ENCODE measurements around the gene CDR2L. TPM values are rescaled to one million over a fixed set of nuclear protein-coding genes. Genes with fewer than 3 reads are reported as not detected.
"Not testable (repeated sequence)": the region's sequence is repeated elsewhere in the genome, so short reads cannot be mapped to it uniquely, and the experiment has no call there.

The CDR2L gene
- total RNA-seq, 2 experiments from 2014 or later, result 1.1 to 1.3 TPM

GRCh38 chr17:75005291-75005690, 17.9 kb downstream of the CDR2L start:
- ChIA-PET POLR2A (interaction anchor here (0.8 kb wide), 1 partner anchor 137 kb away, joined by 3 read pairs; no protein-coding TSS in a partner anchor), CTCF (interaction anchor here (0.8 to 4.1 kb wide), 2 partner anchors 44 to 214 kb away, joined by 3 to 24 read pairs; no protein-coding TSS in a partner anchor)
- H3K36me3 Mint-ChIP-seq, result no peaks in the 10 kb centered on the region
- H3K4me3 Mint-ChIP-seq, result no peak overlapping the region
- no peaks in the 10 kb centered on the region for H3K4me1 Mint-ChIP-seq (ENCODE audit: low read depth)
- no peaks in the 10 kb centered on the region for H3K27me3 Mint-ChIP-seq
- intact Hi-C loops (cut with micrococcal nuclease), result no loop called here
- no peak overlapping the region for H3K27ac Mint-ChIP-seq
- no peaks in the 10 kb centered on the region for H3K9me3 Mint-ChIP-seq
- no peak for DNase-seq

- H3K4me1 Mint-ChIP-seq (ENCODE audit: low read depth); intact Hi-C loops (cut with micrococcal nuclease); H3K9me3 Mint-ChIP-seq; H3K27me3 Mint-ChIP-seq; DNase-seq; H3K36me3 Mint-ChIP-seq; H3K4me3 Mint-ChIP-seq; H3K27ac Mint-ChIP-seq: not testable (repeated sequence)
- POLR2A ChIA-PET, result interaction anchor here (0.8 kb wide), 1 partner anchor 136 kb away, joined by 3 read pairs; no protein-coding TSS in a partner anchor
- CTCF ChIA-PET, result interaction anchor here (4.1 kb wide), 1 partner anchor 44 kb away, joined by 24 read pairs; no protein-coding TSS in a partner anchor
Measured at GRCh38 chr17:75006084-75006483, 18.7 kb downstream of the CDR2L start.

- no peaks in the 10 kb centered on the region for H3K27me3 Mint-ChIP-seq
- H3K9me3 Mint-ChIP-seq, result no peaks in the 10 kb centered on the region
- intact Hi-C loops (cut with micrococcal nuclease), result no loop called here
- no peaks in the 10 kb centered on the region for H3K36me3 Mint-ChIP-seq
- no peak overlapping the region for H3K4me3 Mint-ChIP-seq
- H3K27ac Mint-ChIP-seq, result no peak overlapping the region
- POLR2A ChIA-PET, result no interaction called here
- CTCF ChIA-PET, result interaction anchor here (1.4 to 4.1 kb wide), 2 partner anchors 45 to 49 kb away, joined by 3 to 24 read pairs; no protein-coding TSS in a partner anchor
- no peak for DNase-seq
- H3K4me1 Mint-ChIP-seq (ENCODE audit: low read depth), result peaks cover 6% of the 10 kb centered on the region
Measured at GRCh38 chr17:75006653-75007052, 19.2 kb downstream of the CDR2L start.

GRCh38 chr17:75008373-75008772, 20.9 kb downstream of the CDR2L start:
- Mint-ChIP-seq H3K9me3 (no peaks in the 10 kb centered on the region), H3K27me3 (no peaks in the 10 kb centered on the region), H3K27ac (no peak overlapping the region), H3K36me3 (peaks cover 2% of the 10 kb centered on the region), H3K4me1 (ENCODE audit: low read depth) (peaks cover 17% of the 10 kb centered on the region), H3K4me3 (no peak overlapping the region)
- POLR2A ChIA-PET, result no interaction called here
- CTCF ChIA-PET, result interaction anchor here (1.0 to 4.1 kb wide), 2 partner anchors 47 to 50 kb away, joined by 5 to 24 read pairs; no protein-coding TSS in a partner anchor
- intact Hi-C loops (cut with micrococcal nuclease), result no loop called here
- DNase-seq, result no peak

DNA sequence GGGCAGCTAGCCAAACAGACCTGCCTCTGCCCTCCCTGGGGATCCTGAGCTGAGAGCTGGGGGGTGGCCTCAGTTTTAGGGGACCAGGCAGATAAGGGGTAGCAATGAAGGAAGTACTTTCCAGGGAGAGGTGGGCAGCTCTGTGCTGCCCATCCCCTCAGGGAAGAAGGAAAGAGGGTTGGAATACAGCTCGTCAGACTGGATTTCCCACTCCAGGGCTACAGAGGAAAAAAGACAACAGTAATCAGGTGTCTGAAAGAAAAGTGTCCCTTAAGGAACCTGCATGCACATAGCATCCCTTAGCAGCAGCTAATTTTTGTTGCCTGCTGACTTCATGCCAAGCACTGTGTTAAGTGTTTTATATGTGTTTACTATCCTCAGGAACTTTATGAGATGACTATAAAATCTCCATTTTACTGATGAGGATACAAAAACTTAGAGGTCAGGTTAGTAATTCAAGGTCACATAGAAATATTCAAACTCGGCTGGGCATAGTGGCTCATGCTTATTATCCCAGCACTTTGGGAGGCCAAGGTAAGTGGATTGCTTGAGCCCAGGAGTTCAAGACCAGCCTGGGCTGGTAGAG, 21.8 kb downstream of the CDR2L start:
- no peak overlapping the region for H3K4me3 Mint-ChIP-seq
- H3K27ac Mint-ChIP-seq, result no peak overlapping the region
- CTCF ChIA-PET, result interaction anchor here (1.0 to 5.6 kb wide), 2 partner anchors 48 to 51 kb away, joined by 5 to 86 read pairs; no protein-coding TSS in a partner anchor
- intact Hi-C loops (cut with micrococcal nuclease), result no loop called here
- POLR2A ChIA-PET, result no interaction called here
- DNase-seq, result no peak
- no peaks in the 10 kb centered on the region for H3K9me3 Mint-ChIP-seq
- peaks cover 4% of the 10 kb centered on the region for H3K36me3 Mint-ChIP-seq
- H3K27me3 Mint-ChIP-seq, result no peaks in the 10 kb centered on the region
- peaks cover 24% of the 10 kb centered on the region for H3K4me1 Mint-ChIP-seq (ENCODE audit: low read depth)

DNA sequence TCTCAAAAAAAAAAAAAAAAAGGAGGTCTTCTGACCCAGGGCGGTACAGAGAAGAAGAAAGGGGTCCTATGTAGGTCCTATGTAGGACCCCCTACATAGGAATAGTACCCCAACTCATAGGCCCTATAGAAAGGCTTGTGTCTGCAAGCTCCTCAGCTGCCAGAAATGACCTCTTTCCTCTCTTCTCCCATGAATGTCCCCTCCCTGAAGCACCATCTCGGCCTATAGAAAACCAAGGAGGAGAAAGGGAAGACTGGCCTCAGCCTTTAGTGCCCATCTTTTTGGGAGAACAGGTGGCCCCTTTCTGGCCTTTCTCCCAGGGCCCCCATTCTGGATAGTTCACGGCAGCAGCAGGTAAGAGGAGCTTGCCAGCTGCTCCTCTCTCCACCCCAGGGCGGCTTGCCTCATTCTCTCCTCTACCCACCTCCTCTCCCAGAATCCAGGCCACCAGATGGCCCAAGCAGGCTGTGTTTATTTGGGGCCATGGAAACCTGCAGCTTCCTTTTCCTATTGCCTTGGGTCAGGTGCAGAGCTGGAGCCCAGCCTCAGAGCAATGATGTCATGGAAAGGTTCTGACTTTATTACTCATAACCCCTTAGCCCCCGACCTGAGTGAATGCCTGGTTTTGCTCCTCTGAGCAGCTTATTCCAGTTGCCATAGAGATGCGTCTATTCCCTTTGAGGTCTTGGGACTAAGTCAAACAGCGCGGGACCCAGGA, 23.4 kb downstream of the CDR2L start:
- CTCF ChIA-PET, result interaction anchor here (0.8 to 5.6 kb wide), 12 partner anchors 9 to 193 kb away, joined by 3 to 86 read pairs (median 4); partner anchors contain the start of gene NT5C
- peaks cover 31% of the 10 kb centered on the region for H3K4me1 Mint-ChIP-seq (ENCODE audit: low read depth)
- no peaks in the 10 kb centered on the region for H3K27me3 Mint-ChIP-seq
- intact Hi-C loops (cut with micrococcal nuclease), result loop anchor here (5.0 kb wide), 2 partner anchors 36 to 49 kb away; partner anchors contain the start of genes ATP5PD and KCTD2
- H3K27ac Mint-ChIP-seq, result no peak overlapping the region
- POLR2A ChIA-PET, result interaction anchor here (1.9 kb wide), 2 partner anchors 78 to 144 kb away, joined by 5 to 6 read pairs; partner anchors contain the start of gene JPT1
- peak; percentile 42 for DNase-seq
- no peaks in the 10 kb centered on the region for H3K9me3 Mint-ChIP-seq
- peak overlapping the region; percentile 37 for H3K4me3 Mint-ChIP-seq
- peaks cover 8% of the 10 kb centered on the region for H3K36me3 Mint-ChIP-seq

GRCh38 chr17:75011401-75012095, 24.1 kb downstream of the CDR2L start:
- intact Hi-C loops (cut with micrococcal nuclease), result loop anchor here (2.0 to 5.0 kb wide), 4 partner anchors 21 to 49 kb away; partner anchors contain the start of genes ATP5PD and KCTD2
- no peak overlapping the region for H3K27ac Mint-ChIP-seq
- POLR2A ChIA-PET, result interaction anchor here (0.9 to 2.3 kb wide), 10 partner anchors 12 to 261 kb away, joined by 3 to 19 read pairs (median 6); partner anchors contain the start of genes ATP5PD, CDR2L, FDXR and JPT1

DNA sequence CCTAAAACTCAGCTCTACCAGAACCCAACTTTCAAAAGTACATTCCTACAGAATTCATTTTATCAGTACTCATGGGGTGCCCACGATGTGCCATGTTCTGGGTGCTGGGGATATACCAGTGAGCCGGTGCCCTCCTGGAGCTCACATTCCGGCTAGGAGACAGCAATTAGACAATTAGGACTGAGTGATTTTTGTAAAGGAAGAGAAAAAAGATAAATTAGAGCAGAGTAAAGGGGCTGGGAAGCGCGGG, 24.6 kb downstream of the CDR2L start:
- Mint-ChIP-seq H3K9me3 (no peaks in the 10 kb centered on the region), H3K27ac (peak overlapping the region; percentile 82)

More at GRCh38 chr17:75011401-75012095, 24.1 kb downstream of the CDR2L start:
- CTCF ChIA-PET, result interaction anchor here (0.8 to 5.6 kb wide), 21 partner anchors 8 to 228 kb away, joined by 3 to 86 read pairs (median 4); partner anchors contain the start of genes CDR2L, HID1 and NT5C
- Mint-ChIP-seq H3K27me3 (no peaks in the 10 kb centered on the region), H3K36me3 (peaks cover 12% of the 10 kb centered on the region), H3K4me1 (ENCODE audit: low read depth) (peaks cover 31% of the 10 kb centered on the region), H3K9me3 (no peaks in the 10 kb centered on the region), H3K4me3 (peak overlapping the region; percentile 98)
- no peak for DNase-seq

DNA sequence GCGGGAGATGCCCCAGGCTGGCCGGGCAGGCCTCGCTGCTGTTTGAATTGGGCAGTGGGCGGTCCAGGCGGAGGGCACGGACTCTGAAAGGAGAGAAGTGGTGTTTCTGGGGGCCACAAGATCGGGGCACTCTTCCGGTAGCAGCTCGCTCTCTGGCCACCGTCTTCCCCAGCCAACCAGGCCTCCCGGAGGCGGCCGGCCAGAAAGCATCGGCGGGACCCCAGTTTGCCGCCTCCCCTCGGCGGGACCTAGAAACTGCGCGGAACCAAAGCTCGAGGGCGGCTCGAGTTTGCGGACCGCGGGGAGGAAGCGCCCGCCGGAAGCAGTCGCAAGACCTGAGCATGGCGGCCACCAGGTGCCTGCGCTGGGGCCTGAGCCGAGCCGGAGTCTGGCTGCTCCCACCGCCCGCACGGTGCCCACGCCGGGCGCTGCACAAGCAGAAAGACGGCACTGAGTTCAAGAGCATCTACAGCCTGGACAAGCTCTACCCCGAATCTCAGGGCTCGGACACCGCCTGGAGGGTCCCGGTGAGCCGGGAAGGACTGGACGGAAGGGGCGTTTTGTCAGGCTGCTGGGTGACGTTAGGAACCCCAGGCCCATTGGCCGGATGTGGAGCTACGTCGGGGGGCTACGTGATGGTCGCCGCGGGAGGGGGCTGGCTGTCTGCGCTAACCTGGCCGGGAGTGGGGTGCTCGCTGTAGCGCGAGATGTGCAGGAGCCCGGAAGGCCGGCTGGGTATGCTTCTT, 25.1 kb downstream of the CDR2L start, which contains the start of gene MRPL58:
TSS of gene MRPL58 (plus strand) at position 325 of the 746 bp plus-strand sequence. CDS start at position 342, 17 bp downstream.
- Mint-ChIP-seq H3K4me1 (ENCODE audit: low read depth) (peaks cover 31% of the 10 kb centered on the region), H3K9me3 (no peaks in the 10 kb centered on the region), H3K27me3 (no peaks in the 10 kb centered on the region), H3K36me3 (peaks cover 15% of the 10 kb centered on the region), H3K4me3 (peak within 1 kb of the TSS; percentile 98), H3K27ac (peak within 1 kb of the TSS; percentile 82)
- ChIA-PET CTCF (interaction anchor here (0.6 to 5.6 kb wide), 34 partner anchors 11 to 621 kb away, joined by 3 to 86 read pairs (median 4); partner anchors contain the start of genes CDR2L, HID1, JPT1 and NT5C), POLR2A (interaction anchor here (0.7 to 2.3 kb wide), 20 partner anchors 9 to 262 kb away, joined by 3 to 19 read pairs (median 5); partner anchors contain the start of genes ATP5PD, CDR2L, FDXR and GGA3)
- intact Hi-C loops (cut with micrococcal nuclease), result loop anchor here (2.0 to 5.0 kb wide), 4 partner anchors 20 to 50 kb away; partner anchors contain the start of genes ATP5PD and KCTD2
- peak; percentile 90 for DNase-seq

More for the DNA sequence above, 24.6 kb downstream of the CDR2L start:
- Mint-ChIP-seq H3K36me3 (peaks cover 15% of the 10 kb centered on the region), H3K27me3 (no peaks in the 10 kb centered on the region), H3K4me1 (ENCODE audit: low read depth) (peaks cover 31% of the 10 kb centered on the region), H3K4me3 (peak overlapping the region; percentile 98)
- intact Hi-C loops (cut with micrococcal nuclease), result loop anchor here (2.0 to 5.0 kb wide), 4 partner anchors 21 to 50 kb away; partner anchors contain the start of genes ATP5PD and KCTD2
- ChIA-PET CTCF (interaction anchor here (0.8 to 5.6 kb wide), 24 partner anchors 8 to 621 kb away, joined by 3 to 86 read pairs (median 4); partner anchors contain the start of genes CDR2L, HID1, NT5C and SMIM5), POLR2A (interaction anchor here (0.7 to 2.3 kb wide), 16 partner anchors 8 to 262 kb away, joined by 3 to 19 read pairs (median 5); partner anchors contain the start of genes ATP5PD, CDR2L, FDXR and JPT1)
- DNase-seq, result no peak

- Mint-ChIP-seq H3K4me1 (ENCODE audit: low read depth) (peaks cover 31% of the 10 kb centered on the region), H3K9me3 (no peaks in the 10 kb centered on the region), H3K27me3 (no peaks in the 10 kb centered on the region), H3K36me3 (peaks cover 18% of the 10 kb centered on the region), H3K27ac (peak overlapping the region; percentile 82), H3K4me3 (peak overlapping the region; percentile 98)
- intact Hi-C loops (cut with micrococcal nuclease), result loop anchor here (2.0 to 5.0 kb wide), 4 partner anchors 20 to 51 kb away; partner anchors contain the start of genes ATP5PD and KCTD2
- no peak for DNase-seq
- POLR2A ChIA-PET, result interaction anchor here (0.7 to 2.3 kb wide), 15 partner anchors 9 to 263 kb away, joined by 3 to 19 read pairs (median 5); partner anchors contain the start of genes ATP5PD, CDR2L, FDXR and GGA3
- CTCF ChIA-PET, result interaction anchor here (0.7 to 5.6 kb wide), 27 partner anchors 11 to 620 kb away, joined by 3 to 86 read pairs (median 4); partner anchors contain the start of genes CDR2L, HID1, JPT1 and RAB37
Measured at GRCh38 chr17:75013092-75013559, 25.7 kb downstream of the CDR2L start.

All from activated CD4-positive, alpha-beta memory T cell treated with anti-CD3 and anti-CD28 coated beads for 36 hours (primary cell).